ENCODE data around the gene ZNF225. TPM values are rescaled to one million over a fixed set of nuclear protein-coding genes. Genes with fewer than 3 reads are reported as not detected.

ZNF225 gene
- total and polyA plus RNA-seq, 9 of the 15 experiments (the other 6 are each of a cell fraction or from before 2014, with no cell fraction given), result 1.4 to 4.2 (median 2.2) TPM

DNA sequence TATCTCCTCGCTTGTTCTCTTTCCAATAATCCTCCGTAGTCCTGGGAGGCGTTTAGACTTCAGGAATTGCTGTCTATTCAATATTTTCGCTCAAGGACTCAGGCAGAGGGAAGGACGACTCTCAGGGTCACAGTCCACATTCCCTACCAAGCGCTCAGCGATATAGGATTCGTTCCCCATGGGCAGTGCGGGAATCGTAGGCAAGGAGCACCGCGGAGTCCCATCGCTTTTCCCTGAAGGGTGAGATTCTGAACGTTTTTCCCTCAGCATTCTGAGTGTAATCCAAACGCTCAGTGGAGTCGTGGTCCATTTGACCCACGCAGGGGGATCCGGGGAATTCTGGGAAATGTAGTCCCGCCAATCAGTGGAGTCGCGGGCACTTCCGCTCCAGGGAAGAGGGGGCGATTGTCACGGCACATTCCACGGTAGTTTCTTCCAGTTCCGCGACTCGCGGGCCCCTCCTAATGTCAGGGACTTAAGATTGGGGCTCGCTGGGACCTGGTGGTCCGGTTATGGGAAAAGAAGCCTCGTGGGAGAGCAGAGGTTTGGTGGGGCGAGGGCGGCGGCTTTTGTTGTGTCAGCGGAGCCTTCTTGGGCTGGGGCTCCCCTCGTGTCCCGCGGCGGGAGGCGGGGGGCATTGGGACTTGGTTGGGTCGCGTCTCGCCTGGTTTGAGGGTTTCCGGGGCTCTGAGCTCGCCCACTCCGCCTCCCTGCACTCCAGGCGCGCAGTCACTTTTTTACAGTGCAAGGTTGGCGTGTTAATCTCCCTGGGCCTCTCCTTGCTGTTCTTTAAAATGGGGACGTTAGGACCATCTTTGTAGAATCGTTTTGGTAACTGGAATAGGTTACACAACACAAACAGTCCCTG, 28.2 kb downstream of the ZNF225 start, which contains the start of gene ZNF234:
Gene ZNF234 (plus strand): TSS at position 364 of the 868 bp plus-strand sequence. CDS start 3,079 bp downstream, outside the sequence.
- 18% methylated on average over 49 of the region's 52 CpGs for WGBS (ENCODE audit: insufficient coverage, low coverage, missing lambda C conversion rate)
- ATAC-seq, result peak; percentile 93
- Histone ChIP-seq H3K27ac (ENCODE audit: extremely low read depth, low read depth, low read length) (peak within 1 kb of the TSS; percentile 50; the same call in 2 of the 3 replicates), H3K36me3 (ENCODE audit: control insufficient read depth, insufficient read depth, low read length) (no peaks in the 10 kb centered on the region), H3K79me2 (ENCODE audit: control insufficient read depth, insufficient read depth, low read length) (no peaks in the 10 kb centered on the region), H4K20me1 (replicated peaks; ENCODE audit: control insufficient read depth, insufficient read depth, low read length) (no peaks in the 10 kb centered on the region), H3K4me1 (replicated peaks in 1 of 2; ENCODE audit: control insufficient read depth in 2 of 2, insufficient read depth in 2 of 2, low read length in 2 of 2) (peaks cover 2 to 5% of the 10 kb centered on the region in 2 experiments; a peak in 2 of 5 replicates), H3K4me3 (peak within 1 kb of the TSS; percentile 53), H3K9me1 (ENCODE audit: control insufficient read depth, insufficient read depth, low read length) (no peaks in the 10 kb centered on the region), H3K9ac (ENCODE audit: insufficient read depth in 1 of 2, low read depth in 2 of 2, low read length in 2 of 2) (peak within 1 kb of the TSS; percentile 59 to 62), H3K9me3 (replicated peaks; ENCODE audit: control insufficient read depth, insufficient read depth, low read depth, low read length) (peaks cover 6% of the 10 kb centered on the region), H3K4me2 (ENCODE audit: insufficient read depth, low read length) (peak within 1 kb of the TSS; percentile 89), H3K27me3 (ENCODE audit: control insufficient read depth in 2 of 2, insufficient read depth in 2 of 2, low read length in 2 of 2) (no peaks in the 10 kb centered on the region), H2AFZ (ENCODE audit: low read depth, low read length) (peak within 1 kb of the TSS; percentile 94)
- TSS peak; percentile 74 for BruUV-seq (replicated peaks)
- ChIA-PET CTCF (ENCODE audit: low intra/inter-chr PET ratio) (interaction anchor here (0.6 kb wide), 1 partner anchor 10 kb away, joined by 4 read pairs; no protein-coding TSS in a partner anchor), POLR2A (no interaction called here)
- peak; percentile 86 for FAIRE-seq
- intact Hi-C loops (cut with micrococcal nuclease), result no loop called here
- in situ Hi-C loops (cut with MboI), result no loop called here
- DNase-seq (ENCODE audit: extremely low read depth in 1 of 4, low spot score in 3 of 4), result peak; percentile 59 to 75 (median 64)
- TF ChIP-seq, protein P1, sequence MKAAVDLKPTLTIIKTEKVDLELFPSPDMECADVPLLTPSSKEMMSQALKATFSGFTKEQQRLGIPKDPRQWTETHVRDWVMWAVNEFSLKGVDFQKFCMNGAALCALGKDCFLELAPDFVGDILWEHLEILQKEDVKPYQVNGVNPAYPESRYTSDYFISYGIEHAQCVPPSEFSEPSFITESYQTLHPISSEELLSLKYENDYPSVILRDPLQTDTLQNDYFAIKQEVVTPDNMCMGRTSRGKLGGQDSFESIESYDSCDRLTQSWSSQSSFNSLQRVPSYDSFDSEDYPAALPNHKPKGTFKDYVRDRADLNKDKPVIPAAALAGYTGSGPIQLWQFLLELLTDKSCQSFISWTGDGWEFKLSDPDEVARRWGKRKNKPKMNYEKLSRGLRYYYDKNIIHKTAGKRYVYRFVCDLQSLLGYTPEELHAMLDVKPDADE (conservative IDR thresholded peaks at IDR 0.05; ENCODE audit: control insufficient read depth, low read depth, low read length), result no peak
- TF ChIP-seq, protein P2, sequence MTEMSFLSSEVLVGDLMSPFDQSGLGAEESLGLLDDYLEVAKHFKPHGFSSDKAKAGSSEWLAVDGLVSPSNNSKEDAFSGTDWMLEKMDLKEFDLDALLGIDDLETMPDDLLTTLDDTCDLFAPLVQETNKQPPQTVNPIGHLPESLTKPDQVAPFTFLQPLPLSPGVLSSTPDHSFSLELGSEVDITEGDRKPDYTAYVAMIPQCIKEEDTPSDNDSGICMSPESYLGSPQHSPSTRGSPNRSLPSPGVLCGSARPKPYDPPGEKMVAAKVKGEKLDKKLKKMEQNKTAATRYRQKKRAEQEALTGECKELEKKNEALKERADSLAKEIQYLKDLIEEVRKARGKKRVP (CRISPR knock-in tag; IDR thresholded peaks at IDR 0.05), result no peak
- TF ChIP-seq, protein P3, sequence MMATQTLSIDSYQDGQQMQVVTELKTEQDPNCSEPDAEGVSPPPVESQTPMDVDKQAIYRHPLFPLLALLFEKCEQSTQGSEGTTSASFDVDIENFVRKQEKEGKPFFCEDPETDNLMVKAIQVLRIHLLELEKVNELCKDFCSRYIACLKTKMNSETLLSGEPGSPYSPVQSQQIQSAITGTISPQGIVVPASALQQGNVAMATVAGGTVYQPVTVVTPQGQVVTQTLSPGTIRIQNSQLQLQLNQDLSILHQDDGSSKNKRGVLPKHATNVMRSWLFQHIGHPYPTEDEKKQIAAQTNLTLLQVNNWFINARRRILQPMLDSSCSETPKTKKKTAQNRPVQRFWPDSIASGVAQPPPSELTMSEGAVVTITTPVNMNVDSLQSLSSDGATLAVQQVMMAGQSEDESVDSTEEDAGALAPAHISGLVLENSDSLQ (IDR thresholded peaks at IDR 0.05), result peak; percentile 58
- TF ChIP-seq, protein P4, sequence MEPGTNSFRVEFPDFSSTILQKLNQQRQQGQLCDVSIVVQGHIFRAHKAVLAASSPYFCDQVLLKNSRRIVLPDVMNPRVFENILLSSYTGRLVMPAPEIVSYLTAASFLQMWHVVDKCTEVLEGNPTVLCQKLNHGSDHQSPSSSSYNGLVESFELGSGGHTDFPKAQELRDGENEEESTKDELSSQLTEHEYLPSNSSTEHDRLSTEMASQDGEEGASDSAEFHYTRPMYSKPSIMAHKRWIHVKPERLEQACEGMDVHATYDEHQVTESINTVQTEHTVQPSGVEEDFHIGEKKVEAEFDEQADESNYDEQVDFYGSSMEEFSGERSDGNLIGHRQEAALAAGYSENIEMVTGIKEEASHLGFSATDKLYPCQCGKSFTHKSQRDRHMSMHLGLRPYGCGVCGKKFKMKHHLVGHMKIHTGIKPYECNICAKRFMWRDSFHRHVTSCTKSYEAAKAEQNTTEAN (CRISPR knock-in tag; IDR thresholded peaks at IDR 0.05), result no peak
- TF ChIP-seq, protein P5, sequence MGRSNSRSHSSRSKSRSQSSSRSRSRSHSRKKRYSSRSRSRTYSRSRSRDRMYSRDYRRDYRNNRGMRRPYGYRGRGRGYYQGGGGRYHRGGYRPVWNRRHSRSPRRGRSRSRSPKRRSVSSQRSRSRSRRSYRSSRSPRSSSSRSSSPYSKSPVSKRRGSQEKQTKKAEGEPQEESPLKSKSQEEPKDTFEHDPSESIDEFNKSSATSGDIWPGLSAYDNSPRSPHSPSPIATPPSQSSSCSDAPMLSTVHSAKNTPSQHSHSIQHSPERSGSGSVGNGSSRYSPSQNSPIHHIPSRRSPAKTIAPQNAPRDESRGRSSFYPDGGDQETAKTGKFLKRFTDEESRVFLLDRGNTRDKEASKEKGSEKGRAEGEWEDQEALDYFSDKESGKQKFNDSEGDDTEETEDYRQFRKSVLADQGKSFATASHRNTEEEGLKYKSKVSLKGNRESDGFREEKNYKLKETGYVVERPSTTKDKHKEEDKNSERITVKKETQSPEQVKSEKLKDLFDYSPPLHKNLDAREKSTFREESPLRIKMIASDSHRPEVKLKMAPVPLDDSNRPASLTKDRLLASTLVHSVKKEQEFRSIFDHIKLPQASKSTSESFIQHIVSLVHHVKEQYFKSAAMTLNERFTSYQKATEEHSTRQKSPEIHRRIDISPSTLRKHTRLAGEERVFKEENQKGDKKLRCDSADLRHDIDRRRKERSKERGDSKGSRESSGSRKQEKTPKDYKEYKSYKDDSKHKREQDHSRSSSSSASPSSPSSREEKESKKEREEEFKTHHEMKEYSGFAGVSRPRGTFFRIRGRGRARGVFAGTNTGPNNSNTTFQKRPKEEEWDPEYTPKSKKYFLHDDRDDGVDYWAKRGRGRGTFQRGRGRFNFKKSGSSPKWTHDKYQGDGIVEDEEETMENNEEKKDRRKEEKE (IDR thresholded peaks at IDR 0.05; ENCODE audit: borderline replicate concordance in 1 of 2, control insufficient read depth in 1 of 2, low read depth in 2 of 2, low read length in 1 of 2), result no peak
- peak; percentile 50 for TF ChIP-seq HNRNPLL (IDR thresholded peaks at IDR 0.05; ENCODE audit: low read depth, low read length, poor library complexity, severe bottlenecking)
- TF ChIP-seq, protein P6, sequence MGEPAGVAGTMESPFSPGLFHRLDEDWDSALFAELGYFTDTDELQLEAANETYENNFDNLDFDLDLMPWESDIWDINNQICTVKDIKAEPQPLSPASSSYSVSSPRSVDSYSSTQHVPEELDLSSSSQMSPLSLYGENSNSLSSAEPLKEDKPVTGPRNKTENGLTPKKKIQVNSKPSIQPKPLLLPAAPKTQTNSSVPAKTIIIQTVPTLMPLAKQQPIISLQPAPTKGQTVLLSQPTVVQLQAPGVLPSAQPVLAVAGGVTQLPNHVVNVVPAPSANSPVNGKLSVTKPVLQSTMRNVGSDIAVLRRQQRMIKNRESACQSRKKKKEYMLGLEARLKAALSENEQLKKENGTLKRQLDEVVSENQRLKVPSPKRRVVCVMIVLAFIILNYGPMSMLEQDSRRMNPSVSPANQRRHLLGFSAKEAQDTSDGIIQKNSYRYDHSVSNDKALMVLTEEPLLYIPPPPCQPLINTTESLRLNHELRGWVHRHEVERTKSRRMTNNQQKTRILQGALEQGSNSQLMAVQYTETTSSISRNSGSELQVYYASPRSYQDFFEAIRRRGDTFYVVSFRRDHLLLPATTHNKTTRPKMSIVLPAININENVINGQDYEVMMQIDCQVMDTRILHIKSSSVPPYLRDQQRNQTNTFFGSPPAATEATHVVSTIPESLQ (CRISPR knock-in tag; IDR thresholded peaks at IDR 0.05), result no peak; the same call in 1 of the 2 replicates
- no peak for TF ChIP-seq ETV5 (CRISPR knock-in tag; IDR thresholded peaks at IDR 0.05; ENCODE audit: low read depth)

Data from K562 (cell line).